ENCODE measurements around the gene TIGD3.
"Not testable (repeated sequence)": the region's sequence is repeated elsewhere in the genome, so short reads cannot be mapped to it uniquely, and the experiment has no call there.

Gene TIGD3

GRCh38 chr11:65321828-65322485 lies 32.6 kb upstream of the TIGD3 start:
- peak in 2 of 42 donors; percentile 46 for DNase-seq
- intact Hi-C loops (cut with DNase I) = no loop called here

GRCh38 chr11:65323813-65324212 lies 30.7 kb upstream of the TIGD3 start:
- no peak for DNase-seq
- intact Hi-C loops (cut with DNase I) = no loop called here

GRCh38 chr11:65325435-65325834 lies 29.1 kb upstream of the TIGD3 start:
- intact Hi-C loops (cut with DNase I) = no loop called here
- DNase-seq = no peak

DNA sequence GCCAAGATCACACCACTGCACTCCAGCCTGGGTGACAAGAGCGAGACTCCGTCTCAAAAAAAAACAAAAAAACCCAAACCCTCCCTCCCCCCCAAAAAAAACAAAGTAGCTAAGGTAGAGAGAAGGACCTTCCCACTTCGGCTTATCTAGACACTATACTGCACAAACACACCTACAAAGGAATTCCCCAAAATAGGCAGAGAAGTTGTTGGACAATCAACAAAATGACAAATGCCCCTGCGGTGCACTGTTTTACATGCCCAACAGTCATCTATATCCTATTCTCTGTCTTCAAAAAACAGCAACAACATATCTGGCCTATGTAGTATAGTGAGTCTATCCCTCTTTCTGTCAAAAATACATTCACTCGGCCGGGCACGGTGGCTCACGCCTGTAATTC lies 27.5 kb upstream of the TIGD3 start:
- intact Hi-C loops (cut with DNase I) = no loop called here
- DNase-seq = no peak

- no peak for DNase-seq
- intact Hi-C loops (cut with DNase I) = no loop called here
These were observed 25.1 kb upstream of the TIGD3 start for GRCh38 chr11:65329478-65329877.

DNA sequence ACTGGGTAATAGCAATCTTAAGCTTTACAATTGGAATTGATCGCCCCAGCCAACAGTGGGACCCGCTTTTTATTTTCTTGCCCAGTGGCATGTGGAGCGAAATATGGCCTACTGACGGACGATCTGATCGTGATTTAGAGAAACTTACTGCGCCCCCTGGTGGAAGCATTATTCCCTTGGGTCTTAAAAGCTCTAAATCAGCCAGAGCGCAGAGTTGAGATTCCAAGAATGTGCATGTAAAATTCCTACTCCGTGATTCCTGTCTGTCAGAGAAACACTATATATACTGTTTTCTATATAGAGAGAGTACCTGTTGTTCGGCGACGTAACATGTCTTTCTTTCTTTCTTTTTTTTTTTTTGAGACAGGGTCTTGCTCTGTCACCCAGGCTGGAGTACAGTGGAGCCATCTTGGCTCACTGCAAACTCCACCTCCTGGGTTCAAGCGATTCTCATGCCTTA lies 24.6 kb upstream of the TIGD3 start:
- peak; percentile 38 to 99 (median 90) for DNase-seq
- intact Hi-C loops (cut with DNase I) = no loop called here

- intact Hi-C loops (cut with DNase I) = no loop called here
- no peak for DNase-seq
These were observed 24.0 kb upstream of the TIGD3 start for GRCh38 chr11:65330544-65330943.

GRCh38 chr11:65332591-65332990 lies 22.0 kb upstream of the TIGD3 start:
- DNase-seq; intact Hi-C loops (cut with DNase I): not testable (repeated sequence)

DNA sequence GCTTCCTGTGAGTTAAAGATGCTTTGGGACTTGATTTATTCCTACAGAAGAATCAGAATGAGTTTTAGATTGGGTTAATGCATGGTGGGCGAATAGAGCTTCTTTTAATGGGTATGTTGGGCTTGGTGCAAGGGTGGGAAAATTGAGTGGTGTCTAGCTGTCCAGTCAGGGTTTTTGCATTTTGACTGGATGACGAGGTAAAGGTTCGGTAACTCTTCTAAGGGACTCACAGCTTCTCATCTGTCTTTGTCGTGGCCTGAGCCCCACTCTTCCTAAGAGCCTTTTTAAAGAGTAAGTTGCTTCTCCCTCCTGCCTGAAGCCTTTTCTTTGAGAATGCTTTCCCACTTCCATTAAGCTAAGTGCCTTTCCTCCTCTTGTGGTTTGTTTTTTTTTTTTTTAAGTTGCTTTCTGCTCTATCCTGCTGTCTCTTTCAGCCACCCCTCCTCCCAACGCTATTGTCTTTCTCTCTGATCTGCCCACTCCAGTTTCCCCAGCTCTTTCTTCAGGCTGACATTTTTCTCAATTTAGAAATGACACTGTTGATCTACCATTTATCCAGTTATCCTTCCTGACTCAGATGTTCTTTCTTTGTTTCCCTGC lies 19.8 kb upstream of the TIGD3 start:
- DNase-seq = no peak
- intact Hi-C loops (cut with DNase I) = no loop called here

- no peak for DNase-seq
- intact Hi-C loops (cut with DNase I) = no loop called here
These were observed 15.9 kb upstream of the TIGD3 start for GRCh38 chr11:65338676-65339075.

DNA sequence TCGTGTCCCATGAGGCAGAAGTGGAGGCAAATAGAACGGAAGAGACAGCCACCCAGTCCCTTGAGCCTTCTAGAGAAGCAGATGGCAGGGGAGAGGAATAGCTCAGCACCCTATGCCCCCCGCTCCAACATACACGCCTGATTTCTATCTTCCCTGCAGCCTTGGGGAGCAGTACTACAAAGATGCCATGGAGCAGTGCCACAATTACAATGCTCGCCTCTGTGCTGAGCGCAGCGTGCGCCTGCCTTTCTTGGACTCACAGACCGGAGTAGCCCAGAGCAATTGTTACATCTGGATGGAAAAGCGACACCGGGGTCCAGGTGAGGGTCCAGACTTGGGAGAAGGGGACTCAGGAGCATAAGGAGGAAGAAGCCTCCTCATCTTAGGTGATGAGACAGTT lies 14.3 kb upstream of the TIGD3 start:
- intact Hi-C loops (cut with DNase I) = no loop called here
- peak in 11 of 42 donors; percentile 37 to 69 (median 52) for DNase-seq

- DNase-seq = no peak
- intact Hi-C loops (cut with DNase I) = no loop called here
These were observed 12.7 kb upstream of the TIGD3 start for GRCh38 chr11:65341856-65342255.

- no peak for DNase-seq
These were observed 3.0 kb upstream of the TIGD3 start for GRCh38 chr11:65351511-65351910.

DNA sequence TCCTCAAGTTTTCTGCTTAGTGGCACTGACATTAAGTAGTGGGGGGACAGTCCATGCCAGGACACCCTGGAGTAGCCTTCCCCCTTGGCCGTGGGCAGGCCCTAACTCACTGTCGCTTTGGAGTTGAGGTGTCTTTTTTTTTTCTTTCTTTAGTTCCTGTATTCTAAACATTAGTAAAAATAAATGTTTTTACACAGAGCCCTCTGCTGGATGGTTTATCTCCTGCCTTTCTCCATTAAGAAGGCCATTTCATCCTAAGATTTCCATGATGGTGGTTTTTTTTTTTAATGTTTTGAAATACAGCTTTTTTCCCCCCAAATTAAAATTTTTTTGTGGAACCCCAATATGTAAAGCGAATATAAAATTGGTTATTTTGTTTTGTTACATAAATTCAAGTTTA lies 1.8 kb upstream of the TIGD3 start:
- intact Hi-C loops (cut with DNase I) = no loop called here

More at GRCh38 chr11:65351511-65351910, 3.0 kb upstream of the TIGD3 start:
- intact Hi-C loops (cut with DNase I) = no loop called here

GRCh38 chr11:65353376-65353775 lies 1.2 kb upstream of the TIGD3 start:
- intact Hi-C loops (cut with DNase I) = no loop called here

More for the DNA sequence above, 1.8 kb upstream of the TIGD3 start:
- DNase-seq = no peak

GRCh38 chr11:65353900-65354264 lies 669 bp upstream of the TIGD3 start:
- intact Hi-C loops (cut with DNase I) = no loop called here

More at GRCh38 chr11:65353376-65353775, 1.2 kb upstream of the TIGD3 start:
- no peak for DNase-seq

DNA sequence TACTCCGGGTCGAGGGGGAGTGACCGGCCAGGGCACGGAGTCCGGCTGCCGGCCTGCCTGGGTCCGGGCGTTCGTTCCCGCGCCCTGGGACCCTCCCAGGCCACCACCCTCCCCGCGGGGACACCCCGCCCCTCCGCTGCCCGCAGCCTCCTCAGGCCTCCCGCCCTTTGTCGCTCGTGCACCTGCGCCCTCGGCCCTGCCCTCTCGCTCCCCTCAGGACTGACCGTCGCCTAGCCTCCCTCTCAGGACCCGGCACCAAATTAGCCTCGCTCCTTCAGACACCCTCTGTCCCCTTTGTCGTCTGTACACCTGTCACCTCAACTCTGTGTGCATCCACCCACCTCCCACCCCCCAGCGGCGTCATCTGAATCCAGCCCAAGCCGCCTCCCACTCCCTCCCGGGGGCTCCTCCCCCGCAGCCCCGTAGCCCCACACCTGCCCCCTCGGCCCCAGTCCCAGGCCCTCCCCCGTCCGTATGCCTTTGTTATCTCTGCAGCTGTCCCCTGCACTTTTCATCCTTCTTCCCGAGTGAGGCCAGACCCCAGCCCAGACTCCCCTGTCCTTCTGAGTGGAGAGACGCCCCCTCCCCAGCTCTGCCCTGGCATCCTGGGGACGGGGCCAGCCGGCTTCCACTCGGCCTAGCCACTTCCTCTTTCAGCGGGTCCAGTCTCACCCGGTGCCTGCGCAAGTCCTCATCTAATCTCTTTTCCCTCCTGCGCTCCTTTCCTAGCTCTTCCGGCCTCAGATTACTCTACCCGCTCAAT lies 643 bp downstream of the TIGD3 start:
- intact Hi-C loops (cut with DNase I) = no loop called here

More at GRCh38 chr11:65353900-65354264, 669 bp upstream of the TIGD3 start:
- DNase-seq = peak in 34 of 42 donors; percentile 14 to 69 (median 38)

GRCh38 chr11:65355776-65356393 lies 1.3 kb downstream of the TIGD3 start:
- intact Hi-C loops (cut with DNase I) = no loop called here

More for the DNA sequence above, 643 bp downstream of the TIGD3 start:
- DNase-seq = peak in 32 of 42 donors; percentile 8 to 67 (median 34)

GRCh38 chr11:65356394-65356972 lies 1.9 kb downstream of the TIGD3 start:
- intact Hi-C loops (cut with DNase I) = no loop called here
- no peak for DNase-seq

More at GRCh38 chr11:65355776-65356393, 1.3 kb downstream of the TIGD3 start:
- peak; percentile 30 to 84 (median 68) for DNase-seq
